HG03469 (cell line): ENCODE data around the gene RTP1.
"Not testable (repeated sequence)": the region's sequence is repeated elsewhere in the genome, so short reads cannot be mapped to it uniquely, and the experiment has no call there.

Source experiments
- ATAC-seq: cut with Tn5 transposase; IDR thresholded peaks from one replicate; pipeline ENCODE4 v1.9.1; 2021; ENCODE audit warnings: mild to moderate bottlenecking, moderate library complexity, moderate number of reproducible peaks; ENCODE audit not compliant: unreplicated experiment

Gene RTP1, protein sequence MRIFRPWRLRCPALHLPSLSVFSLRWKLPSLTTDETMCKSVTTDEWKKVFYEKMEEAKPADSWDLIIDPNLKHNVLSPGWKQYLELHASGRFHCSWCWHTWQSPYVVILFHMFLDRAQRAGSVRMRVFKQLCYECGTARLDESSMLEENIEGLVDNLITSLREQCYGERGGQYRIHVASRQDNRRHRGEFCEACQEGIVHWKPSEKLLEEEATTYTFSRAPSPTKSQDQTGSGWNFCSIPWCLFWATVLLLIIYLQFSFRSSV

DNA sequence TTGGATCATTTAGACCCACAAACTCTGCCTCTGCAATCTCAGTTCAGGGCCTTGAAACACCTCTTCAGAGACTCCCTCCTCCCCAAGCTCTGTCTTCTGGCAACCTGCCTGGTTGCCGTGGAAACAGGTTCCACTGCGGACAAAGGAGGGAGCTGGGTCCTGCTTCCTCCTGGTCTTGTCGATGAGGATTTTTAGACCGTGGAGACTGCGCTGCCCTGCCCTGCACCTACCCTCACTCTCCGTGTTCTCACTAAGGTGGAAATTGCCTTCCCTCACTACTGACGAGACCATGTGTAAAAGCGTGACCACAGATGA lies at the start of gene RTP1:
TSS of gene RTP1 (plus strand) at position 152 of the 315 bp plus-strand sequence. CDS start at position 182, 30 bp downstream.
- ATAC-seq = no peak

DNA sequence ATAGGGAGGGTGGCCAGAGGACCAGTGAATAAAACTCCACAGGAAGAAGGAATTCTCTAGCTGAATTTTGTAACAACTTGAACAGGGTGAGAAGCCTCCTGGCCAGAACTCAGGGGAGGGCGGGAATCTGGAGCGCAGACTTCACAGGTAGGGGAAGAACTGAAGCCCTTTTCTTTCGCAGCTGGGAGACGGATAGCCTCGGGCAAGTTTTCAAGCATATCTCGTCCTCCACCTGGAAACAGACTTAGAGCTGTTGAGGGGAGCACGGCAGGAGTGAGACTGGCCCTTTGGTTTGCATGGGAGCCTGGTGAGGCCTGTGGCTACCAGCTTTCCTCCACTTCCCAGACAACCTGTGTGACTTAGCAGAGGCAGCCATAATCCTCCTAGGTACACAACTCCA lies 47.1 kb upstream of the RTP1 start:
- no peak for ATAC-seq

DNA sequence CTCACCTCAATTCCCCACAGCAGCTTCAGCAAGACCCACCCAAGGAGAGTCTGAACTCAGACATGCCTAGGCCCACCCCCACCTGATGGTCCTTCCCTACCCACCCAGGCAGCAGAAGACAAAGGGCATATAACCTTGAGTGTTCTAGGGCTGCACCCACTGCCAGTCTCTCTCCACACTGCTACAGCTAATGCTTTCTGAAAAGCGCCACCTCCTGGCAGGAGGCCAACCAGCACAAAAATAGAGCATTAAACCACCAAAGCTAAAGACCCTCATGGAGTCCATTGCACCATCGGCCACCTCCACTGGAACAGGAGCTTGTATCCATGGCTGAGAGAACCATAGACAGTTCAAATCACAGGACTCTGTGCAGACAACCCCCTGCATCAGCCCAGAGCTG lies 46.7 kb upstream of the RTP1 start:
- ATAC-seq = no peak

DNA sequence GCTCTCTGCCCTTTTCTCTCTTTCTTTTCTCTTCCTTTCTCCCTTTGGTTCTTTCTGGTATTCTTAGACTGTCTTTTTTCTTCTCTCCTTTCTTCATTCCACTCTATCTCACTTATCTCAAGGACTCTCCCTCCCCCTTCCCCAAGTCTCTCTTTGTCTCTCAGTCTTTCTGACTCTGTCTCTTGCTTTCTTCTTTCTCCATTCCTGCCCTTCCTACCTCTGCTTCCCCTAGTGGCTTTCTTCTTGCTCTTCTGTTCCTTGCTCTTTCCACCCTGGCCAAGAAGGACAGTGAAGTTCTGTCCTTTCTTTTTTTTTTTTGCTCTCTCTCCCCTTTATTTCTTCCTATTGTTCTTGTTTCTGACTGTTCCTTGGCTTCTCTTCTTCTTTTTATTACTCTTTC lies 35.7 kb upstream of the RTP1 start:
- no peak for ATAC-seq

DNA sequence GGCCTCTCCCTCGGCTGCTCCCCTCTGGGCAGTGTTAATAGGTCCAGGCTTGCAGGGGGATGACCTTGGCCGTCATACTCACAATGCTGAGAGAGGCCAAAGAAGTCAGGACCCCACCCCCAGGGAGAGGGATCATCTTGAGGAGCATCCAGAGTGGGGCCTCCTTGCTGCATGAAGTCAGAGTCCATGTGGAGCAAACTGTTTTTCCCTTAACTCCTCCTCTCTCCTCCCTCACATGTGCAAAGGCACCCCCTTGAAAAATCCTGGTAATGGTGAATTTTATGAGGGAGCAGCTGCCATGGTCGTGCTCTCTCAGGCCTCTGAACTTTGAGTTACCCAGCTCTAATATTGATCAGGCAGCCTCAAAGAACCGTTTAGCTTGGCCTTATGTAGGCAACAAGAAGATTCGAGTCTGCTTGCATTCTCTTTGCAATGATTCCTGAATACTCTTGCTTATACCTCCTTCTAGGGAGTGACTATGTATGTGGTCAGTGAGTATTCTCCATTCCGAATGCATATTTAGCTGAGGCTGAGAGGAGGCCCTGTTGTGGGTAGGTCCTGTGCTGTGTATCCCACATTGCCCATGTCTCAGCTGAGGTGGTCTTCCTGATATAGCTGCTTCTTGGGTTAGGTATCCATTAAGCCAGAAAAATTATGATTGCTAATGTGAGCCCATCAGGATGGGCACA lies 34.9 kb upstream of the RTP1 start:
- no peak for ATAC-seq

DNA sequence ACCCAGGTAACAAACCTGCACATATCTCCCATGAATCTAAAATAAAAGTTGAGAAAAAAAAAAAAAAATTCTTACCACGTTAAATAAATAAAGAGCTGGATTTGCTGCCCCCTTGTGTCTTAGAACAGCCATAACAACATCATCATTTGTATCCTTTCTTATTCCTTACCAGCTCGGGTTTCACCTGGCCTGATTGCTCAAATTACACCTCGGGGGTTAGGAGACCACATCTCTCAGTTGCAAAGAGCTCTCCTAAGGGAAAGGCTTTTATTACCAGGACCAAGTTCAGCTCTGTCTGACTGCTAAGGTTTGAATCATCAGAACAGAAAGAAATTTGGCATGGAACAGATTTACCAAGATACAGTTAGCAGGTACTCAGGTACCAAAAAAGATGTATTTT lies 32.1 kb upstream of the RTP1 start:
- no peak for ATAC-seq

DNA sequence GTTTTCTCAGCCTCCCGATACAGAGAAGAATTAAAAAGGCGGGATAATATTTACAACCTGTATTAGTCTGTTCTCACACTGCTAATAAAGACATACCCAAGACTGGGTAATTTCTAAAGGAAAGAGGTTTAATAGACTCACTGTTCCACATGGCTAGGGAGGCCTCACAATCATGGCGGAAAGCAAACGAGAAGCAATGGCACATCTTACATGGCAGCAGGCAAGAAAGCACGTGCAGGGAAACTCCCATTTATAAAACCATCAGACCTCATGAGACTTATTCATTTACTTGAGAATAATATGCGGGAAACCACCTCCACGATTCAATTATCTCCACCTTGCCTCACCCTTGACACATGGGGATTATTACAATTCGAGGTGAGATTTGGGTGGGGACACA lies 30.5 kb upstream of the RTP1 start:
- no peak for ATAC-seq

DNA sequence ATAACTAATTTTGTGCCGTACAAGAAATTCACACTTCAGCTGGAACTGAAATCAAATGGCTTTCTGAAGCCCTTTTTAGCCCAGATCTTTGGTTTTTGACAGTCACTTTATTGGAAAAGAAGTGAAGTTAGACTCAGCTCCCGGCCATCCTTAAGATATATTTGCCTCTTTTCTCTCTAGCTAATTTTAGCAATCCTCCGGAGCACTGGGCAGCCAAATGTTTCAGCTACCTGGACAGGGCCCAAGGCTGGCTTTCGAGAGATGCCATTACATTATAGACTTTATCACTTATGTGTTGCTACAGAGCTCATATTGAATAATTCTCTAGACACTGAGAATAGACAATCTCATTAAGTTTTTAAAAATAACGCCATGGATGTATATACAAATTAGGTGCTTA lies 29.5 kb upstream of the RTP1 start:
- no peak for ATAC-seq

DNA sequence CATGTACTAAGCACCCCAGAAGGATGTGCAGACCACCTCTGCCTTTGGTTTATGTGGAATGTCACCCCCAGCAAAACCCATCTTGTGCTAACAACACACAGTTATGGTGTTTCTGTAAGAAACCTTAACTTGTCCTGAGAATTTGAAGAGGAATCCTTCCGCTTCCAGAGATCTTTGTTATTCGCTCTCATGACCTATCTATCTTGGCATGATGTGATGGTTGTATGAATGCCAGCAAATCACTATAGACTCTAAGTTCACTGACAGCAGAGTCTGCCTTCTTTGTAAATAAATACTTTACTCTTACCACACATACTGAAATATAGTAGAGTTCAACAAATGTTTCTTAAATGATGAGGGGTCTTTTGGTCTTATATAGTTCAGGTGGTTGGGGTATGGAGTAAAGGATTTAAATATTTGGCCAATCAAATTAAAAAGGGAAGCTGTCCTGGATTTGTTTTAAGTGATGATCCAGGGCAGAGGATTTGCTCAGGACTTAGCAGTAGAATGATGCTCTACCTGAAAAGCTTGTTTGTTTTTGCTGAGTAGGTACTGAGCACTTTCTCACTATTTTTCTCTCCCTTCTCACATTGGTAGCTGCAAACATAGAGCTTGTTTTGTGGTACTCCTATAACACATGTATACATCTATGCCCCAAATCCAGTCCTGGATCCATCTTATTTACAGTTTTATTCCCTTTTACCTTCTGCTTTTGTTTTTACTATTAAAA lies 27.9 kb upstream of the RTP1 start:
- ATAC-seq = no peak

DNA sequence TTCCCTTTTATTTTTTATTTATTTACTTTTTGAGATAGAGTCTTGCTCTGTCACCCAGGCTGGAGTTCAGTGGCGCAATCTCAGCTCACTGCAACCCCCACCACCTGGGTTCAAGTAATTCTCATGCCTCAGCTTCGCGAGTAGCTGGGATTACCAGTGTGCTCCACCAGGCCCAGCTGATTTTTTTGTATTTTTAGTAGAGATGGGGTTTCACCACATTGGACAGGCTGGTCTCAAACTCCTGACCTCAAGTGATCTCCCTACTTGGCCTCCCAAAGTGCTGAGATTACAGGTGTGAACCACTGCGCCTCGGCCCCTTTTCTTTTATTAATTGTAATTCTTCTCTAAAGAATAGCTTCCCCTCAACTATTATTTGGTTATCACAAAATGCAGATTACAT lies 26.4 kb upstream of the RTP1 start:
- ATAC-seq = not testable (repeated sequence)

DNA sequence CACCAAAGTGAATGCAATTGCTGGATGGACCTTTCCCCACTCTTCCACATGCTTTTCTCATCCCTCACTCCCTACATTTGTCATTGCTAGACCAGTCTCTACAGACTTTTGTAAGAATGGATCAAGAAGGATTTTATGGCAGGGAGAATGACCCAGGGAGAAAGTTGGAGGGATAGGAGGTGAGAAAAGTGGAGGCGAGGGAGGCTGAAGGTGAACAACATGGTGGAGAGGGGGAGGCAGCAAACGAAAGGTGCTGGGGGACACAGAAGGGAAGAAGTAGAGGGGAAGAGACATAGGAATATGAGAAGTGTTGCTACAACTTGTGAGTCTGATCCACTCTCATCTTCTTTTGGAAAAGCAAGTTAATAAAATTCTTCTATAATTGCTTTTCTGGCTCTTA lies 24.4 kb upstream of the RTP1 start:
- ATAC-seq = no peak

DNA sequence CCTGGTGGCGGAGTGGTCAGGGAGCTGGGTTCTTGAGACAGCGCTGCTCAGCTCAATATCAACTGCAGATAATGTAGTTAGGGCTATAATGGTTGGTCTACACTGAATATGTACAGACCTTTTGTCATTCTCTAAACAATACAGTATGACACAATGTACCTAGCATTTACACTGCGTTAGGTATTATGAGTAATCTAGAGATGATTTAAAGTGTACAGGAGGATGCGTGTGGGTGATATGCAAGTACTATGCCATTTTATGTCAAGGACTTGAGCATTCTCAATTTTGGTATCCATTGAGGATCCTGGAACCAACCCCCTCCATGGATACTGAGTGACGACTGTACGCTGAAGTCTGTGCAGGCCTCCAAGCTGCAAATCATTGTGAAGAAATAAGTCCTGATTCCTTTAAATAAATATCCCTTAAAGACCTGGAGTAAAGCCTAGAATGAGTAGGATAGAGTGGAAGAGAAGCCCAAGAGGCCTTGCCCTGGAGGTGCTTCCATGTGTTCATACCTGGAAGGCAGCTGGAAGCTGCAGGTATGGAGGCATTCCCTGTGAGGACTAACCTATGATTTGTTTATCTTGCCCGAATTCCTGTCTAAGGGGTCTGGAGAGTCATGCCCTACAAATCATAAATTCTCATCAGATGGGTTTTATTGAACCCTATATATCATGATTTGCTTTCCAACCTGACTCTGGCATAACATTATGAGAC lies 15.7 kb upstream of the RTP1 start:
- ATAC-seq = no peak

DNA sequence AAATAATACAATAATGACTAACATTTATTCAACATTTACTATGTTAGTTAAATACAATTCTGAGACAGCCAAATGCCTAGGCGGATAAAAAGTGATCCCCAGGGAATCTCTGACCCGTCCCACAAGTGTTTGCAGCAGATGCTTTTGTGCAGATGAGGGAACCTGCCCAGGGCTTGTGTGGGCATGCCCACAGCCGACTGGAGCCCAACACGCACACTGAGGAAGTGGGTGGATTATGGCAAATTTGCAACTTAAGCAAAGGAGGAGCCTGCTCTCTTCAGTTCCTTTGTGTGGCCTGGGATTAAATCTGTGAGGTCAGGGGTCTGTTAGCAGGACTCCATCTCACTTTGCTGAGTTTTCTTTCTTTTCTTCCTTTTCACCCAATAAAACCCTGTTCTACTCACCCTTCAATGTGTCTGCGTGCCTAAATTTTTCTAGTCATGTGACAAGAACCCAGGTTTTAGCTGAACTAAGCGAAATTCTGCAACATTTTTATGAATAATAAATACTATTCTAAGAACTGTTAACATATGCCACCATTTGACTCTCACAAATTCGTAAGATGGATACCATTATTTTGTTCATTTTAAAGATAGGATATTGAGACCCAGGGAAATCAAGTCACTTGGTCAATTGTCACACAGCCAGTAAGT lies 13.9 kb upstream of the RTP1 start:
- ATAC-seq = no peak

DNA sequence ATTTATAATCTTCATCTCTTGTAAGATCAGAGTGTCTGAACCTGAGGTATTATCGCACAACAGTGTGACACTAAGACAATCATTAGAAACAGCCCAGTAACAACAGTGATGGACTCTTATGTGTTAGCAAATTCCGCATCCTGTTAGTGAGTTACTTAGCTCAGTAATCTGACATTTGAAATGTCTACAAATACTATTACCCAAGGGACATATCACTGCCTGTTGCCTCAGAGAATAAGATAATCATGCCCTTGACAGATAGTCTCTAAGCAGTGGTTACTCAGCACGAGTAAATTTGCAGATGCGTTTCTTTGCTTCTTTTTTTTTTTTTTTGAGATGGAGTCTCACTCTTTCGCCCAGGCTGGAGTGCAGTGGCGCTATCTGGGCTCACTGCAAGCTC lies 13.4 kb upstream of the RTP1 start:
- no peak for ATAC-seq

DNA sequence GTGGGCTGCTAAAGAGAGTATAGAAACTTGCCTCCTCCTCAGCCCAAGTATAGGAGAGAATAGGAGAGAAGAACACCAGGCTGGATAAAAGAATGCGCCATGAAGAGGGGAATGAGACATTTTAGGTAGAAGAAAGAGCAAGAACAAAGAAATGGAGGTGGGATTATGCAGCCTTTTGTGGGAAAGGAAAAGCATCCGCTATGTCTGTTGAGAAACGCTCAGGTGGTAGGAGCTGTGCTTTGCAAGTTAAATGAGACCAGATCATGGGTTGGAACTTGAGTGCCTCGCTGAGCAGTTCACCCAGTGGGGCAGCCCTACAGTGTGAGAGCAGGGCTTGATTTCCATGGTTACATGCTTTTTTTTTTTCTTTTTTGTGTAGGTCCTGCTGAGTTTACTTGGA lies 11.5 kb upstream of the RTP1 start:
- ATAC-seq = no peak

DNA sequence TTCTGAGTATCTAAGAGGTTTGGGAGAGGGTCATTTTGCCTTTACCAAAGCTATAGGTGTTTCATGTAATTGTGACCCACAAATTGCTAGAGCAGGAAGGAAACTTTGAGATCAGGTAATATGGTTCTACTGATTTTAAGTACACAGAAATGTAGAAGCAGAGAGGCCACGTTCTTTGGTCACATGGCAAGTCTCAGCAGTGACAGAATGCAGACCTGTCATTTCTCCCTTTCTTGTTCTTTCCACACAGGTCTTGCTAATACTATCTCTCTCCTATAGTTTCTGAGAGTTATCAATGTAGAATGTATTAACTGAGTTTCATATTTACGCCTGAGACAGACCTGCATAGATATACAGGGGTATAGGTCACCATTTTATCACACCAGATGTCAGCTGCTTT lies 10.9 kb upstream of the RTP1 start:
- ATAC-seq = no peak

DNA sequence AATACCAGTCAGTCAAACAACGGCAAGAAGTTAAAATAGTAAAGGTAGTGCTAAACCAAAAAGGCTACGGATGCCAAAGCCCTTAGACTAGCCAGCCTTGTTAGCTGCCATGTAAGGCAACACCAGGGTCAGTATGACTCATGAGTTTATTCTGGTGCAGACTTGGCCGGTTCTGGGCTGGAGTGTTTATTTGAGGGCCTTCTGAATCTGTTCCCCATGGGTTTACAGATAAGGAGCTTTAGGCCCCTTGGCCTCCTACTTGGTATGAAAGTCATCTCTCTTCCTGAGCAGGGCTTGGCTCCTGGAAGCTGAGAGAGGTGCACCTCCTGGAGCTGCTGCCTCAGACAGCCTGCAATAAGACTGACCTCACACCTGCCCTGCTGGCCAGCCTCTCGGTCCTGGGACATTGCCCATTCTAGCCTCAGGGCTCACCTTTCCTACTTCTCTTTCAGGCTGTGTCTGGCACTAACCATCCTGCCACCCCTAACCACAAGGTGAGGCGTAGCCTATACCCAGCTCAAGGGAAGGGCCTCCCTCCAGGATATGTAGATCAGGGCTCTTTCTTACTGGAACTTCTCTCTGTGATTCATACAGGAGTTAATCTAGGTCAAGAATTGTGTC lies 10.4 kb upstream of the RTP1 start:
- no peak for ATAC-seq

DNA sequence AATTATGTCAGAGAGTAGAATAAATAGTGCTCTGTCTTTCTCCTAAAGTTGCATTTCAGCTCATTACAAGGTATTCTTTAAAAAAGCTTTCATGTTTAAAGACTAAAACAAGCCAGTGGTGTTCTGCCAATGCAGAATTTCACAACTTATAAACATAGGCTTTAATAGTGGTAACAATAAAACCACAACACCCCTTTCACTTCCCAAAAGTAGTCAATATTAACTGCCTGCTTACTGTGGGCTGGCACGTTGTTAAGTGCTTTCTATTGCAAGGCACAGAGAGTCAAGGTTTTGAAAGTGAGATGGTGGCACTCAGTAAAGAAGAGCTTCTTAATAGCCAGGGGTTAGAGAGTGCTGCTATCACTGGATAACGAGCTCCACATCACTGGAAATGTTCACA lies 8.4 kb upstream of the RTP1 start:
- ATAC-seq = no peak

DNA sequence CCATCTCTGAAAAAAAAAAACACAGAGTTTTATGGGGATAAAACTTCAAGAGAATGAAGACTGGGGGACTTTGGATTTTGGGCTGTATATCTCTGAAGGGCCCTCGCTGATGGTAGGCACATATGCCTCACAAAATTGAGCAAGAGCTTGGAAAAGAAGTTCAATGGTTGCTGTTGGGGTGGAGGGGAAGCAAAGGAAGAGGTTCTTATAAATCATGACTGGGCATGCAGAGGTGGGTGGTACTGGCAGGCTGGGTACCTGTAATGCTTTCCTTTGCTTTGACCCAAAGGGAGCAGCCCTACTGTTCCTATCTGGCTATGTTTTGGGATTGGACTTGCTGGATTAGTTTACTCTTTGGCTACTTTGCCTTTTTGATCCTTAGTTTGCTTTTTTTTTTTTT lies 6.0 kb upstream of the RTP1 start:
- ATAC-seq = no peak

DNA sequence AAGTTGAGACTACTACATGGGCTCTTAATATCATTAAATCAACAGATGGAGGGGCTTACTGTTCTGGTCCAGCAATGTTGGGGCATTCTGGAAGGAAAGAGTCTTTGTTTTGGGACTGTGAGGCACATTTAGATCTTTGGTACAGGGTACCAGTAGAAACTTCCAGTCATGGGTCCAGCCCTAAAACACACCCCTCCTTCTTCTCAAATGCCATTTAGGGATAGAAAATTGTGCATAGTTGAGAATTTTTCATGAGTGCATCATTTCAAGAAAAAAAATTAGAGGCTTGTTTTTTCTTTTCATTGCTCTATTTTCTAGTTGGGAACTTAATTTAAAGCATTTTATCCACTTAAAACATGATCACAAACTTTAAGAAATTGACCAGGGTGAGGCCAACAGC lies 4.1 kb upstream of the RTP1 start:
- ATAC-seq = no peak
